Measurements from ENCODE around the gene CNTN3. TPM values are rescaled to one million over a fixed set of nuclear protein-coding genes. Genes with fewer than 3 reads are reported as not detected.

CNTN3 gene
- total RNA-seq, 6 donors from 2014 or later = 0.55 to 5.2 (median 1.2) TPM

GRCh38 chr3:74605437-74605836 is 9.0 kb downstream of the CNTN3 start:
- Histone ChIP-seq H3K27ac (no peak overlapping the region), H3K4me3 (no peak overlapping the region), H3K27me3 (no peaks in the 10 kb centered on the region), H3K9me3 (no peaks in the 10 kb centered on the region), H3K36me3 (no peaks in the 10 kb centered on the region), H3K4me1 (no peaks in the 10 kb centered on the region)
- TF ChIP-seq POLR2AphosphoS5 (IDR thresholded peaks at IDR 0.05) (no peak), CTCF (IDR thresholded peaks at IDR 0.05) (no peak), POLR2A (IDR thresholded peaks at IDR 0.05) (no peak), EP300 (IDR thresholded peaks at IDR 0.05) (no peak)
- 81 to 90% methylated on average over 3 of the region's 3 CpGs for WGBS, 2 donors
- DNase-seq (no peak), ATAC-seq (ENCODE audit: low FRiP score in 2 of 2) (no peak)

GRCh38 chr3:74603292-74603691 is 11.2 kb downstream of the CNTN3 start:
- Histone ChIP-seq H3K27me3 (no peaks in the 10 kb centered on the region), H3K9me3 (no peaks in the 10 kb centered on the region), H3K36me3 (no peaks in the 10 kb centered on the region), H3K4me1 (no peaks in the 10 kb centered on the region), H3K27ac (no peak overlapping the region), H3K4me3 (no peak overlapping the region)
- no peak for TF ChIP-seq POLR2AphosphoS5 (IDR thresholded peaks at IDR 0.05)
- no peak for TF ChIP-seq EP300 (IDR thresholded peaks at IDR 0.05)
- no peak for TF ChIP-seq POLR2A (IDR thresholded peaks at IDR 0.05)
- TF ChIP-seq CTCF (IDR thresholded peaks at IDR 0.05) = no peak
- ATAC-seq (ENCODE audit: low FRiP score in 2 of 2) = no peak
- WGBS, 2 donors = 70 to 73% methylated on average over 2 of the region's 2 CpGs
- DNase-seq = no peak

DNA sequence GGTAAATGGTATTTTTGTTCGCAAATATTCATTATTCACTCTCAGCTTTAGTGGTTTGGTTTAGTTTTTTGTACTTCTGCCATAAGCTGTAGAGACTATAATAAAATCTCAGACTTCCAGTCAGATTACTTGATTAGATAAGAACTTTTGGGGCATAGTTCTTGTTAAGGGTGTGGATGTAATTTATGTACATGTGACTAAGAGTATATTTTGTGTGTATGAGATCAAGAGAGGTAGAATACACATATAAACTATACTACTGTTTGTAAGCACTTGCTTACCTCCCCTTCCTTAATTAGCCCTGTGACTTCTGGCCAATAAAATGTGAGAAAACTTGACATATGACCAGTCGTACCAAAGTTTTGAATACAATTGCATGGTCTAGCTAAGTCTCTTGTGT is 12.0 kb downstream of the CNTN3 start:
- H3K9me3 ChIP-seq = no peaks in the 10 kb centered on the region
- no peaks in the 10 kb centered on the region for H3K27me3 ChIP-seq
- H3K36me3 ChIP-seq = no peaks in the 10 kb centered on the region
- H3K4me1 ChIP-seq = no peaks in the 10 kb centered on the region
- TF ChIP-seq POLR2AphosphoS5 (IDR thresholded peaks at IDR 0.05) (no peak), EP300 (IDR thresholded peaks at IDR 0.05) (no peak), POLR2A (IDR thresholded peaks at IDR 0.05) (no peak), CTCF (IDR thresholded peaks at IDR 0.05) (no peak)
- no peak for ATAC-seq (ENCODE audit: low FRiP score in 2 of 2)
- H3K27ac ChIP-seq = no peak overlapping the region
- WGBS, 2 donors = 82 to 93% methylated on average over 2 of the region's 2 CpGs
- no peak overlapping the region for H3K4me3 ChIP-seq
- DNase-seq = no peak

- no peaks in the 10 kb centered on the region for H3K4me1 ChIP-seq
- WGBS, 2 donors = 85 to 88% methylated on average over 2 of the region's 2 CpGs
- H3K4me3 ChIP-seq = no peak overlapping the region
- DNase-seq = no peak
- ATAC-seq (ENCODE audit: low FRiP score in 2 of 2) = no peak
- H3K9me3 ChIP-seq = no peaks in the 10 kb centered on the region
- no peak overlapping the region for H3K27ac ChIP-seq
- no peak for TF ChIP-seq POLR2AphosphoS5 (IDR thresholded peaks at IDR 0.05)
- H3K27me3 ChIP-seq = no peaks in the 10 kb centered on the region
- no peaks in the 10 kb centered on the region for H3K36me3 ChIP-seq
Observed at GRCh38 chr3:74601793-74602192, 12.7 kb downstream of the CNTN3 start.

GRCh38 chr3:74599564-74599963 is 14.9 kb downstream of the CNTN3 start:
- Histone ChIP-seq H3K4me1 (no peaks in the 10 kb centered on the region), H3K4me3 (no peak overlapping the region), H3K27ac (no peak overlapping the region), H3K27me3 (no peaks in the 10 kb centered on the region), H3K36me3 (no peaks in the 10 kb centered on the region), H3K9me3 (no peaks in the 10 kb centered on the region)
- DNase-seq = no peak
- 93 to 95% methylated on average over 2 of the region's 2 CpGs for WGBS, 2 donors
- ATAC-seq (ENCODE audit: low FRiP score in 2 of 2) = no peak
- TF ChIP-seq POLR2AphosphoS5 (IDR thresholded peaks at IDR 0.05) (no peak), POLR2A (IDR thresholded peaks at IDR 0.05) (no peak), EP300 (IDR thresholded peaks at IDR 0.05) (no peak), CTCF (IDR thresholded peaks at IDR 0.05) (no peak)
